Endodermal cell (in vitro differentiated cells): ENCODE data around the gene ARSJ. TPM values are rescaled to one million over a fixed set of nuclear protein-coding genes. Genes with fewer than 3 reads are reported as not detected.

Source experiments
- DNase-seq: peaks from one replicate; pipeline ENCODE4 v3.0.0-alpha.2; 2017
- H3K27ac ChIP-seq: 2 replicates; pipeline ENCODE4 v1.5.1; 2013; ENCODE audit warnings: mild to moderate bottlenecking, low read depth, low read length, moderate library complexity
- H3K27me3 ChIP-seq: 2 replicates; pipeline ENCODE4 v1.6.1; 2013; ENCODE audit warnings: mild to moderate bottlenecking, low read length, moderate library complexity; ENCODE audit not compliant: insufficient read depth, control insufficient read depth, poor library complexity, severe bottlenecking
- H3K36me3 ChIP-seq: 2 replicates; pipeline ENCODE4 v1.7.0; 2013; ENCODE audit warnings: mild to moderate bottlenecking, low read length, moderate library complexity; ENCODE audit not compliant: control insufficient read depth, insufficient read depth
- H3K4me1 ChIP-seq: one replicate; pipeline ENCODE4 v1.7.0; 2013; ENCODE audit warnings: low read length; ENCODE audit not compliant: control insufficient read depth, insufficient read depth
- H3K4me3 ChIP-seq: 2 replicates; pipeline ENCODE4 v1.5.1; 2013; ENCODE audit warnings: mild to moderate bottlenecking, low read length, moderate library complexity
- H3K9ac ChIP-seq: 2 replicates; pipeline ENCODE4 v1.6.1; 2013; ENCODE audit warnings: mild to moderate bottlenecking, low read length, moderate library complexity; ENCODE audit not compliant: poor library complexity, severe bottlenecking; ENCODE audit errors: extremely low read depth
- H3K9me3 ChIP-seq: 2 replicates; pipeline ENCODE4 v1.6.1; 2013; ENCODE audit warnings: mild to moderate bottlenecking, low read length, moderate library complexity; ENCODE audit not compliant: control insufficient read depth
- H3K27ac Mint-ChIP-seq: 2 replicates; pipeline ENCODE4 v1.8.0; 2020; ENCODE audit warnings: mixed read lengths
- H3K27me3 Mint-ChIP-seq: 2 replicates; pipeline ENCODE4 v1.8.0; 2021; ENCODE audit warnings: mild to moderate bottlenecking, mixed read lengths; ENCODE audit not compliant: insufficient read depth
- H3K36me3 Mint-ChIP-seq: 2 replicates; pipeline ENCODE4 v1.8.0; 2020; ENCODE audit warnings: low read depth, mixed read lengths
- H3K4me1 Mint-ChIP-seq: 2 replicates; pipeline ENCODE4 v1.8.0; 2020; ENCODE audit warnings: mixed read lengths
- H3K4me3 Mint-ChIP-seq: 2 replicates; pipeline ENCODE4 v1.8.0; 2020; ENCODE audit warnings: mild to moderate bottlenecking, moderate library complexity, mixed read lengths
- H3K9me3 Mint-ChIP-seq: 2 replicates; pipeline ENCODE4 v1.8.0; 2020; ENCODE audit warnings: mild to moderate bottlenecking, mixed read lengths
- WGBS, 2 experiments: methylation state at CpG; one replicate each; pipeline versions ENCODE4 v1.1.5 to v1.1.7; 2013; ENCODE audit warnings: missing lambda C conversion rate in 2 of 2, mixed read lengths in 1 of 2; ENCODE audit not compliant: insufficient coverage in 1 of 2, insufficient read length in 1 of 2; 5-methylcytosine and 5-hydroxymethylcytosine counted together
- total RNA-seq, 2 donors: library from RNA; stranded (reverse); fragmentation: NEBNext Ultra II Directional in 1 of 2; extraction: Animal tissue kit (Norgen Biotek cat#: 25700) in 1 of 2; gene quantifications; 2 replicates in 1 of 2; 3 replicates in 1 of 2; pipeline ENCODE4 v1.2.1, GENCODE V29; 2021
- TF ChIP-seq, protein P1 (sequence below): fragments of 200-600 bp; sonication (generic); conservative IDR thresholded peaks from 2 replicates; pipeline ENCODE4 v1.5.0; 2021; ENCODE audit warnings: antibody characterized with exemption, mild to moderate bottlenecking

ARSJ gene
- total RNA-seq, 2 donors from 2014 or later, result 0.35 to 0.77 TPM

DNA sequence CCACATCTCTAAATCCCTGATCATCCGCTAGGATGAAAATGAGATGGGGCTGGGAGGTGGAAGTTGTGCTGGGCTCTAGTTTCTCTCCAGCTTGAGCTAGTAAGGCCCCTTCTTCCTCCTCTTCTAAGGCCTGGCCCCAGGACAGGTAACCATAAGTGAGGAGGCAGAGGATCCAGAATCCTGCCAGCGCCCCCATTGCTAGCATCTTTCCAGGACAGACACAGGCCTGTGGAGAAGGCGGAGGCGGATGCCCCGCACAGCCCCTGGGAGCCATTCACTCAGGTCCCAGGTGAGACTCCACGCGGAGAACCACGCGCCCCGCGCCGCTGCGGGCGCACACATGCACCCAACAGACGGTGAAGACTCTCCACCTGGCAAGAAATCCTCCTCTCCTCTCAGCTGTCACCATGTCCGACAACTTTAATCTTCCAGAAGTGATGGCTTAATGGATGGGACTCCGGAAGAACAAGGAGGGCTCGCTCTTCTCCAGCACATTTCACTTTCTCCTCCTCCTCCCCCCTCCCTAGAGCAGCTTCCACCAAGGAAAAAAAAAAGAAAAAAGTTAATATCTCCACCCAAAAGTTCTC is 793 bp downstream of the ARSJ start:
- Histone ChIP-seq H3K9me3 (no peaks in the 10 kb centered on the region), H3K9ac (peak overlapping the region; percentile 45), H3K4me3 (peak overlapping the region; percentile 87), H3K36me3 (no peaks in the 10 kb centered on the region), H3K27me3 (peaks cover 37% of the 10 kb centered on the region), H3K27ac (no peak overlapping the region), H3K4me1 (no peaks in the 10 kb centered on the region)
- TF ChIP-seq, protein P1, sequence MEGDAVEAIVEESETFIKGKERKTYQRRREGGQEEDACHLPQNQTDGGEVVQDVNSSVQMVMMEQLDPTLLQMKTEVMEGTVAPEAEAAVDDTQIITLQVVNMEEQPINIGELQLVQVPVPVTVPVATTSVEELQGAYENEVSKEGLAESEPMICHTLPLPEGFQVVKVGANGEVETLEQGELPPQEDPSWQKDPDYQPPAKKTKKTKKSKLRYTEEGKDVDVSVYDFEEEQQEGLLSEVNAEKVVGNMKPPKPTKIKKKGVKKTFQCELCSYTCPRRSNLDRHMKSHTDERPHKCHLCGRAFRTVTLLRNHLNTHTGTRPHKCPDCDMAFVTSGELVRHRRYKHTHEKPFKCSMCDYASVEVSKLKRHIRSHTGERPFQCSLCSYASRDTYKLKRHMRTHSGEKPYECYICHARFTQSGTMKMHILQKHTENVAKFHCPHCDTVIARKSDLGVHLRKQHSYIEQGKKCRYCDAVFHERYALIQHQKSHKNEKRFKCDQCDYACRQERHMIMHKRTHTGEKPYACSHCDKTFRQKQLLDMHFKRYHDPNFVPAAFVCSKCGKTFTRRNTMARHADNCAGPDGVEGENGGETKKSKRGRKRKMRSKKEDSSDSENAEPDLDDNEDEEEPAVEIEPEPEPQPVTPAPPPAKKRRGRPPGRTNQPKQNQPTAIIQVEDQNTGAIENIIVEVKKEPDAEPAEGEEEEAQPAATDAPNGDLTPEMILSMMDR, result no peak
- H3K36me3 Mint-ChIP-seq, result no peaks in the 10 kb centered on the region
- peaks cover 8% of the 10 kb centered on the region for H3K4me1 Mint-ChIP-seq
- DNase-seq, result peak; percentile 75
- peak overlapping the region; percentile 80 for H3K4me3 Mint-ChIP-seq
- H3K9me3 Mint-ChIP-seq, result no peaks in the 10 kb centered on the region
- H3K27ac Mint-ChIP-seq, result no peak overlapping the region
- H3K27me3 Mint-ChIP-seq, result peaks cover 54% of the 10 kb centered on the region
- 10 to 11% methylated on average over 5 to 18 of the region's 18 CpGs for WGBS, 2 experiments

DNA sequence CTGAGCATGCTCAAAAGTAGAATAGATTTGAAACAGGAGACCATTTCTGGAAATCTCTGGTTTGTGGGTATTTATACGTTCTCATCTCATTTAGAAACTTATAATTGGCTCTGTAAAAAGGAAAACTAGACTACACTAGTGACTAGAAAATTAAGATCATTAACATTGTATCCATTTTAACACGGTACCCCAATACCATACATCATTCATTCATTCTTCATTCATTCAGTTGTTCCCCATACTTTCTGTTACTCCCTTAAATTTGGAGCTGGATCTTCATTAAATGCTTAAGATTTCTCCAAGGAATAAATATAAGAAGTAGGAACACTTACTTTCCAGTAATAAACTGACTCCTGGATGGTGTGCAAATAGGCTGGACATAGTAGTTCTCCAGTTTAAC is 1.3 kb downstream of the ARSJ start:
- Histone ChIP-seq H3K4me3 (no peak overlapping the region), H3K9ac (no peak overlapping the region), H3K9me3 (no peaks in the 10 kb centered on the region), H3K27ac (no peak overlapping the region), H3K27me3 (peaks cover 37% of the 10 kb centered on the region), H3K4me1 (no peaks in the 10 kb centered on the region), H3K36me3 (no peaks in the 10 kb centered on the region)
- TF ChIP-seq, protein P1, result no peak
- Mint-ChIP-seq H3K36me3 (no peaks in the 10 kb centered on the region), H3K27ac (no peak overlapping the region), H3K4me1 (peaks cover 8% of the 10 kb centered on the region), H3K27me3 (peaks cover 54% of the 10 kb centered on the region), H3K4me3 (peak overlapping the region; percentile 80), H3K9me3 (no peaks in the 10 kb centered on the region)
- DNase-seq, result no peak
- WGBS, 2 experiments, result 88% methylated on average over 2 of the region's 2 CpGs; no CpG with 5 or more reads in 1 of the 2 experiments

DNA sequence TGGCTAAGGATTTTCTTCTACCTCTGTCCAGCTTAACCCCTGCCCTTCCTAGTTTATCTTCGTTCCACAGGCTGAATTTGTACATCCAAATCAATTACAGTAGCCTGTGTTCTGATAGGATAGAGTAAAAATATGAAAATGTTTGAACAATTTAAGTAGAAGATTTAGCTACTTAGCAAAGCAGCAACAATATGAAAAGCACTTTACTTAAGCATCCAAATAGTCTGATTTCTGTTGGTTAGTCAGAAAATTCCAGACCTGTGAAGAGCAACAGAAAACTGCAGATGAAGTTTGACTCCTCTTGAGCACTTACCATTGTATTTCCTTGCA is 2.0 kb downstream of the ARSJ start:
- no peak overlapping the region for H3K4me3 Mint-ChIP-seq
- Histone ChIP-seq H3K4me3 (no peak overlapping the region), H3K9me3 (no peaks in the 10 kb centered on the region), H3K27me3 (peaks cover 37% of the 10 kb centered on the region), H3K27ac (no peak overlapping the region), H3K36me3 (no peaks in the 10 kb centered on the region), H3K9ac (no peak overlapping the region), H3K4me1 (no peaks in the 10 kb centered on the region)
- TF ChIP-seq, protein P1, result no peak
- WGBS, 2 experiments, result 78% methylated on average over 1 of the region's 1 CpG; no CpG with 5 or more reads in 1 of the 2 experiments
- H3K27me3 Mint-ChIP-seq, result peaks cover 49% of the 10 kb centered on the region
- no peak for DNase-seq
- peaks cover 8% of the 10 kb centered on the region for H3K4me1 Mint-ChIP-seq
- H3K9me3 Mint-ChIP-seq, result no peaks in the 10 kb centered on the region
- no peak overlapping the region for H3K27ac Mint-ChIP-seq
- no peaks in the 10 kb centered on the region for H3K36me3 Mint-ChIP-seq
